HG03521 (cell line): ENCODE measurements around the gene DCUN1D3.
A peak's percentile ranks its signal among the peaks of the same experiment; 100 is the strongest.

Experiments used
- ATAC-seq: cut with Tn5 transposase; IDR thresholded peaks from one replicate; pipeline ENCODE4 v1.9.1; 2021; ENCODE audit warnings: mild to moderate bottlenecking, moderate library complexity; ENCODE audit not compliant: unreplicated experiment

The DCUN1D3 gene

GRCh38 chr16:20920091-20920490 lies 19.9 kb upstream of the DCUN1D3 start:
- no peak for ATAC-seq

- ATAC-seq = no peak
Observed at GRCh38 chr16:20918486-20919239, 18.5 kb upstream of the DCUN1D3 start.

DNA sequence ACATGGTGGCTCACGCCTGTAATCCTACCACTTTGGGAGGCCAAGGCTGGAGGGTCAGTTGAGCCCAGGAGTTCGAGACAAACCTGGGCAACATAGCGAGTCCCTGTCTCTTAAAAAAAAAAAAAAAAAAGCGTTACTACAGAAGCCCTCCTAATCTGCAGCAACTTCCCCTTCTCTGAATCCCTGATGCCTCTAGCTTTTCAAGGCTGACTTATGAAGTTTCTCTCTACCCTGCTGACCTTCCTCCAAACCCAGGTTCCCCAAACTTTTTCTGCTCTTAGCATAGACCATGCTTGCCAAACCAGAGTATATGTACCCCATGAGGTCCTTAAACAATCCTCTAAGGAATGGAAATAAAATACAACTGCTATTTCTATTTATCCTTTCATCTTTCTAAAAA lies 16.8 kb upstream of the DCUN1D3 start:
- ATAC-seq = no peak

- no peak for ATAC-seq
Observed at GRCh38 chr16:20916289-20916688, 16.1 kb upstream of the DCUN1D3 start.

- ATAC-seq = no peak
Observed at GRCh38 chr16:20911361-20911760, 11.2 kb upstream of the DCUN1D3 start.

- ATAC-seq = no peak
Observed at GRCh38 chr16:20910781-20911321, 10.7 kb upstream of the DCUN1D3 start.

- no peak for ATAC-seq
Observed at GRCh38 chr16:20906341-20907255, 6.4 kb upstream of the DCUN1D3 start.

DNA sequence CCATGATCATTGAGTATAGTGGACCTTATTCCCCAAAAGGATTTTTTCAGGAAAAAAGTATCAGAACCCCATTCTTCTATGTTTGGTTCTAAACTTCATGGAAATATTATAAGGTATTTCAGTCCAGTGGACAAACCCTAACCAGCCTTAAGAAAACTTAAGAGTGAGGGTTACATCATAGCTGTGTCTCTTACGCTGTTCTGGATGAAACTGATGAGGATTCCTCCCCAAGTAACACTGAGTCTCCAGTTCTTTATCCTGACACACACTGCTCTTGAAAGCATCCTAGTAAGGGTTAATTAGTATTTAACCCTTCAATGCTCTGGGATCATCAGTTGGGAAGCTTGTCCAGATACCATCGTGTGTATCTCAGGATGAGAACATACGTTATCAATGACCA lies 5.4 kb upstream of the DCUN1D3 start:
- no peak for ATAC-seq

DNA sequence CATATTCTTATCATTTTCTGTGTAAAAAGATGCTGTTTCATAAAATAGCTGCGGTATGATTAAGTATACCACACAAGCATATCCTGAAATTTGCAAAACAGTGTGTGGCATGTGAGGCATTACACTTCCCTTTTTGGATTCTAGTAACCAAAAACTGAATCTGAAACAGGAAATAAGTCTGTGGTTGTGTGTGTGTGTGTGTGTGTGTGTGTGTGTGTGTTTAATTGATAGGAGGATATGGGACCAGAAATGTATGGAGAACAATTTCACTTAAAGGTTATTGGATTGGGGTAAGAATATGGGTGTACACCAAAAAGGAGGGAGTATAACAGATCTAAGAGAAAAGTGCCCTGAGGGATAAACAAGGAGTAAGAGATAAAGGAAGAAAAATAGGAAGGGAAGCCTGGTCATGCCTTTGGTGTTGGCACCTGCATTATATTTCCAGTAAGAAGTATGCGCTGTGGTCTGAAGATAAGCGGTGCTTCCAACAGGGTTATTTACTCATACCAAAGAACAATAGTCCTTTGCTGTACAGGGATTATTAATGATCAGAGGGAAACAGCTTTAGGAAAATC lies 4.4 kb upstream of the DCUN1D3 start:
- ATAC-seq = no peak

- no peak for ATAC-seq
Observed at GRCh38 chr16:20903899-20904506, 3.8 kb upstream of the DCUN1D3 start.

DNA sequence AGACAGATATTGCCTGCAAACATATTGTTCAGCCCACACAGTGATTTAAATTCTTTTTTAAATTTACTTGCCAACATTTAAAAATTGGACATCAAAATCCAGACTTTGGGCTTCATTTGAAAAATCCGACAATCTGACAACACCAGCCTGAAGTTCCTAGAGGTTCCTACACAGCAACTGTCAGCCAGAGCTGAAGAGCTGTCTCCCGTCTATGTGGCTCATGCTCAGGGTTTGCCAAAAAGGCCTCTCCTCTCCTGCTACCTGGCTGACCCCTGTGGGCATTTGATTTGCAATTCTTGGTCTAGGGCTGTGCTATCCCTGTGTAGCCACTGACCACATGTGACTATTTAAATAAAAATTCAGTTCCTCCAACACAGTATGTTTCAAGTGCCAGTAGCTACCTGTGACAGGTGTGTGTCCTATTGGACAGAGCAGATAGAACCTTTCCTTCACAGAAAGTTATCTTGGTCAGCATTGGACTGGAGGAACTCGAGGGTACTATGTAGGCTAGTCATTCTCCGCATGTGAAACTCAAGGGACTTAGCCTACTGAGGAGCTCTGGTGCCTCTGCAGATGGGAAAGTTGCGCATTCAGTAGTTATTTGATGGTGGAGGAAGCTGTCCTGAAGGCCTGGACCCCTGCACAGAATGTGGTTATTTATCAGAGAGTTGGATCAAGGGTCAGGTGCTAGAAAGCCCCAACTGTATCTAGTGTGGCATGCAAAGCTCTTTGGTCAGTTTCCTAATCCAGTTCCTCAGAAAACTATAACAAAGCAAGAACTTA lies 3.1 kb upstream of the DCUN1D3 start:
- ATAC-seq = no peak

GRCh38 chr16:20902426-20902825 lies 2.3 kb upstream of the DCUN1D3 start:
- ATAC-seq = no peak

DNA sequence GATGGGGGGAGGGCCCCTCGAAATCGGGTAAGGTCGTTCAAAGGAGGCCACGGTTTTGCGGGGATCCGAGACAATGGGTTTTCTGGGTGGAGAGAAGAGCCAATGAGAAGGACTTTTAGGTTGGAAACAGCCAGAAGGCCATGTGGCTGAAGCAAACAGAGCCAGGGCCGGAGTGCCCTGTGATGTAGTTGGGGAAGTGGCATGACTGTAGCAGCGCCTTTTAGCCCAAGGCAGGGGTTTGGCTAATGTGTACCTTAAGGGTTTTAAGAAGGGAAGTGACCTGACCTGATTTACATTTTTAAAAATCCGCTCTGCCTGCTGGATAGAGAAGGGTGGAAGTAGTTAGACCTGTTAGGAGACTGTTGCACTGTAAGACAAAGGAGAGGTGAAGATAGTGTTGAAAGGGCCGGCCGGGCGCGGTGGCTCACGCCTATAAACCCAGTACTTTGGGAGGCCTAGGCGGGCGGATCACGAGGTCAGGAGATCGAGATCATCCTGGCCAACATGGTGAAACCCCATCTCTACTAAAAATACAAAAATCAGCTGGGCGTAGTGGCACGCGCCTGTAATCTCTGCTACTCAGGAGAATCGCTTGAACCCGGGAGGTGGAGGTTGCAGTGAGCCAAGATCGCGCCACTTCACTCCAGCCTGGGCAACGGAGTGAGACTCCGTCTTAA lies 1.4 kb upstream of the DCUN1D3 start:
- no peak for ATAC-seq

- ATAC-seq = peak; percentile 0
Observed at GRCh38 chr16:20901068-20901435, 894 bp upstream of the DCUN1D3 start.

DNA sequence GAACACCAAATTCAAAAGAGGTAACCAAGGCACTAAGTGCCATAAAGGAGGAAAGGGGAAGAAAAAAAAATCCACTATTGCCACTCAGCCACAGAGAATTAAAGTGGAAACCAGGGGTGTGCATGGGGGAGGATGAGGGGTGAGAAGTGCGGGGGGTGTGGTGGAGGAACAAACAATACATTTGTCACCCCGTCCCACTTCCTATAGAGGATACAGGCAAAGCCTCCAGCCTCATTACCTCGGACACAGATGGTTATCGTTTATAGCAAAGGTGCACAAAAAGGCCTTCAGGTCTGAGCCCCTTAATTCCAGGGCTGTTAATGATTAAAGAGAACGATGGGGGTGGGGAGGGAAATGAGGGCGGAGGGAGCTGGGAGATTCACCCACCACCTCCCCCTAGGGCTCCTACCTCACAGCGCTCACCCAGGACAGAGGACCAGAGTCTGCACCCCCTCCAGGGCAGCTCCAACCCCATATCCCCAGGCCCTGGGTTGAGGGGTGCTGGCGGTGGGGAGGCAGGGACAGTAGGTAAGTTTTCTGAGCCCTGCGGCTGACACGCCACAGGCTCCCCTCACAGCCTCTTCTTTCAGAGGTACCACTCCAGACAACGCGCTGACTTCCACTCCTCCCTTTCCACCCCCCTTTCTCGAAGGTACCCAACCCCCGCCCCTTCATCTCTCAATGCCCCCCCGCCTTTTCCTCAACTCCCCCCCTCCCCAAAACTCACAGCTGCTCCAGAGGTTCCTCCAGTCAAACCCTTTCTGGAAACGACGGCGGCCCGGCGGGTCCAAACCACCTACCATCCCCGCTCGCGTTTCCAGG lies 470 bp downstream of the DCUN1D3 start:
- no peak for ATAC-seq

- ATAC-seq = no peak
Observed at GRCh38 chr16:20899071-20899470, 1.1 kb downstream of the DCUN1D3 start.

GRCh38 chr16:20897922-20898321 lies 2.2 kb downstream of the DCUN1D3 start:
- ATAC-seq = no peak

- no peak for ATAC-seq
Observed at GRCh38 chr16:20897253-20897897, 2.8 kb downstream of the DCUN1D3 start.
